Chondrocyte (in vitro differentiated cells): ENCODE measurements around the gene GDF15. TPM values are rescaled to one million over a fixed set of nuclear protein-coding genes. Genes with fewer than 3 reads are reported as not detected.

Experiments
- DNase-seq: peaks from one replicate; pipeline ENCODE4 v3.0.0; 2021; ENCODE audit warnings: mixed read lengths, low spot score
- H3K27ac Mint-ChIP-seq: one replicate; pipeline ENCODE4 v1.8.0; 2021; ENCODE audit warnings: mild to moderate bottlenecking, moderate library complexity, mixed read lengths; ENCODE audit not compliant: unreplicated experiment
- H3K27me3 Mint-ChIP-seq: 2 replicates; pipeline ENCODE4 v1.8.0; 2021; ENCODE audit warnings: low read depth, mixed read lengths
- H3K36me3 Mint-ChIP-seq: 2 replicates; pipeline ENCODE4 v1.8.0; 2021; ENCODE audit warnings: low read depth, mixed read lengths
- H3K4me1 Mint-ChIP-seq: 2 replicates; pipeline ENCODE4 v1.8.0; 2021; ENCODE audit warnings: low read depth, mild to moderate bottlenecking, mixed read lengths
- H3K4me3 Mint-ChIP-seq: one replicate; pipeline ENCODE4 v1.8.0; 2021; ENCODE audit warnings: mild to moderate bottlenecking, moderate library complexity, mixed read lengths; ENCODE audit not compliant: unreplicated experiment
- H3K9me3 Mint-ChIP-seq: 2 replicates; pipeline ENCODE4 v1.8.0; 2021; ENCODE audit warnings: low read depth, mixed read lengths
- CTCF ChIP-seq: fragments of 200-600 bp; sonication (generic); IDR thresholded peaks from 2 replicates; pipeline ENCODE4 v1.5.0; 2021; ENCODE audit warnings: antibody characterized with exemption, mild to moderate bottlenecking, moderate library complexity
- total RNA-seq: library from RNA; stranded (reverse); gene quantifications from 3 replicates; pipeline ENCODE4 v1.2.1, GENCODE V29; 2021

The GDF15 gene
- total RNA-seq, 1 donor from 2014 or later: 149 TPM

GRCh38 chr19:18424122-18424889 is 38.3 kb downstream of the GDF15 start:
- H3K27ac Mint-ChIP-seq: no peak overlapping the region
- H3K27me3 Mint-ChIP-seq: no peaks in the 10 kb centered on the region
- H3K4me3 Mint-ChIP-seq: no peak overlapping the region
- no peak for TF ChIP-seq CTCF
- H3K9me3 Mint-ChIP-seq: no peaks in the 10 kb centered on the region
- no peaks in the 10 kb centered on the region for H3K36me3 Mint-ChIP-seq
- no peak for DNase-seq
- H3K4me1 Mint-ChIP-seq: peaks cover 35% of the 10 kb centered on the region

DNA sequence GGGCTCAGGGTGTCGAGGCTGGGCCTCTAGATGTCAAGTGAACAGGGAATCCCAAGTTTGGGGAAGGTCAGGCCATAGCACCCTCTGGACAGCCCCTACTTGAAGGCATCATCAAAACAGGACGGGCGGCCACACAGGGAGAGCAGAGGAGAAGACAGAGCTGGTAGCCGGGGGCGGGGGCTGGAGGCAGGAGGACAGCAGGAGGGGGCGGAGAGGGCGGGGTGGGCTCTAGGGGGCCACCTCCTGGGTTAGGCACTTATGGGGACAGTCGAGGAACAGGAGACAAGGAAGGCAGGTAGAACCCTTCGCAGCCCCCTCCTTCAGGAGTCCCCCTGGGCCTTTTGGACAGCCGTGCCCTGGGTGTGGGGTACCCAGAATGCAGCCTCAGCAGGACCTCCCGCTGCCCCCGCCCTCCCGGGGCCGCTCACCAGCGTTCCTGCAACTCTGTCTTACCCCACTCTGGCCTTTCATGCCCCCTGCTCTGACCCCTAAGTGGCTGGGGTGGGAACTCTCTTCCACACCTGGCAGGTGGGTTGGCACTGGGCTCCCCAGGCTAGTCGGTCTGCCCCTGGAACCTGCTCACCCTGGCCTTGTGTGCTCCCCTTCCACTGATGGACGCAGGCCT is 39.0 kb downstream of the GDF15 start:
- no peak overlapping the region for H3K4me3 Mint-ChIP-seq
- peaks cover 35% of the 10 kb centered on the region for H3K4me1 Mint-ChIP-seq
- no peak for DNase-seq
- H3K27me3 Mint-ChIP-seq: no peaks in the 10 kb centered on the region
- TF ChIP-seq CTCF: no peak
- no peak overlapping the region for H3K27ac Mint-ChIP-seq
- H3K9me3 Mint-ChIP-seq: no peaks in the 10 kb centered on the region
- no peaks in the 10 kb centered on the region for H3K36me3 Mint-ChIP-seq

DNA sequence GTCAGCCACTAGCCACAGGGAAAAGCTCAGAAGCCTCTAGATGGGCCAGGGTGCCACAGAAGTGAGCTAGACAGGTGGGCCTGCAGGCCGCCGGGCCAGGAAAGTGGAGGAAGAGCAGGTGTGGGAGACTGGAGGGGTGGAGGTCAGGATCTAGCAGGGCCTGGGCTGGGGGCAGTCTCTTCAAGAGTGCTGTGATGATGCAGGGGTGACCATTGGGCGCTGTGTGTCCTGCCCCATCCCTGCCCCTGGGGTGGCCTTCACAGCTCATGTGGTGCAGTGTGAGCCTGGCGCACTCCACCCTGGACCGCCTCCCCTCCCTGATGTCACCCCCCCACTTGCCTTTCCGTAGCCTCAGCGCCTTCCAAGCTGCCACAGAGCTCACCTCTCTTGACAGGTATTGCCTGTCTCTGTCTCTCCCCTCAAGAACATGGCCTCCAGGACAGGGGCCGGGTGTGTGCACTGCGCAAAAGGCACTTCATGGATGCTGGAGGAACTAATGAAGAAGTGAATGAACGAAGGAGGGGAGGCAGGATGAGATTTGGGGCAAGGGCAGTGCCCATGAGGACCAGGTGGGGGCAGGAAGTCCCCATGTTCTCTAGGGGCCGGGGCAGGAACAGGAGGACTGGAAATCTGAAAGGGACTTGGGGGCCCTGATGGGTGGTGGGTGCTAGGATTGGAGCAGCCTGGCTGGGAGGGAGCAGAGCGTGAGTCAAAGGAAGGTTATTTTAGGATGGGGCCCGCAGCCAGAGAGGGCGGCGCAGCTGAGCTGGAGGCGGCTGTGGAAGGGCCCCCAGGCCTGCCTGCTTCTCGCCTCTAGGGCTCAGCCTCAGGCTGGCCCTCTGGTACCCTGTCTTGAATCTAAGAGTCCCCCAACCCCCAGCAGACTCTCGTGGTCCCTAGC is 39.8 kb downstream of the GDF15 start:
- TF ChIP-seq CTCF: peak; percentile 33
- peaks cover 30% of the 10 kb centered on the region for H3K4me1 Mint-ChIP-seq
- H3K4me3 Mint-ChIP-seq: no peak overlapping the region
- H3K36me3 Mint-ChIP-seq: no peaks in the 10 kb centered on the region
- no peak for DNase-seq
- H3K27ac Mint-ChIP-seq: peak overlapping the region; percentile 81
- H3K27me3 Mint-ChIP-seq: no peaks in the 10 kb centered on the region
- H3K9me3 Mint-ChIP-seq: no peaks in the 10 kb centered on the region

DNA sequence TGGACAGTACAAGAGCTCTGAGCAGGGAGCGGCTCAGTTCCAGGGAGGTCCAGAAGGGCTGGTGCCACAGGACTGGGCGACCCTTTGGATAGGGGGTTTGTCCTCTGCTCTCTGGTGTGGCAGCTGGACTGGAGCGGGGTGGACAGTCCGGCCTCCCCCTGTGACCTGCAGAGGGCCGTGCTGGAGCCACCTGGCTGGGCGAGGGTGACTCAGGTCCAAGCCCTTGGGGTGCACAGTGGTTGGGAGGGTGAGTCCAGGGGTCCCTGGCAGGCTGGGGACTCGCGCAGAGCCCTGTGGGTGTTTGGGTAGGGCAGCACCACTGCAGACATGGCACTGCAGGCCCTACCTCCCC is 40.4 kb downstream of the GDF15 start:
- no peaks in the 10 kb centered on the region for H3K27me3 Mint-ChIP-seq
- no peak overlapping the region for H3K27ac Mint-ChIP-seq
- no peak overlapping the region for H3K4me3 Mint-ChIP-seq
- H3K36me3 Mint-ChIP-seq: no peaks in the 10 kb centered on the region
- H3K4me1 Mint-ChIP-seq: peaks cover 24% of the 10 kb centered on the region
- no peak for TF ChIP-seq CTCF
- DNase-seq: no peak
- H3K9me3 Mint-ChIP-seq: no peaks in the 10 kb centered on the region

- no peak for TF ChIP-seq CTCF
- Mint-ChIP-seq H3K27ac (no peak overlapping the region), H3K27me3 (no peaks in the 10 kb centered on the region), H3K4me1 (peaks cover 17% of the 10 kb centered on the region), H3K9me3 (no peaks in the 10 kb centered on the region), H3K36me3 (no peaks in the 10 kb centered on the region), H3K4me3 (no peak overlapping the region)
- DNase-seq: no peak
Measured at GRCh38 chr19:18427080-18427742, 41.3 kb downstream of the GDF15 start.
